ENCODE data around the gene PCK2.

DNA sequence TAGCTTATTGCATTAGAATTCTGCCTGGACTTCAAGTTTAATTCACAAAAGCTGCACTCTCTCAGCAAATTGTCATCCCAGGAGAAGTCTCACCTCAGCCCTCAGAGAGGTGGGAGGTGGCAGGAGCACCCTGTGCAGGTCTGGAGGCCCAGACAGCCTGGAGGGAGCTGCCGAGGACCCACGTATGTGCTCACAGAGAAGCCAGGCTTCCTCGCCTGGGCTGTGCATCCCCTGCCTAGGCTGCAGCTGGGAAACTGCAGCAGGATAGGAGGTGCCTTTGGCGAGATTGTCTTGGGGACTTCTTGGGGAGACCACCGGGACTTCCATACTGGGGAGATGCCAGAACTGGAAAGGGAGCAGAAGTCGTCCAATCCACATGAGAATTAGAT, 14.0 kb upstream of the PCK2 start:
- TF ChIP-seq, protein P1, sequence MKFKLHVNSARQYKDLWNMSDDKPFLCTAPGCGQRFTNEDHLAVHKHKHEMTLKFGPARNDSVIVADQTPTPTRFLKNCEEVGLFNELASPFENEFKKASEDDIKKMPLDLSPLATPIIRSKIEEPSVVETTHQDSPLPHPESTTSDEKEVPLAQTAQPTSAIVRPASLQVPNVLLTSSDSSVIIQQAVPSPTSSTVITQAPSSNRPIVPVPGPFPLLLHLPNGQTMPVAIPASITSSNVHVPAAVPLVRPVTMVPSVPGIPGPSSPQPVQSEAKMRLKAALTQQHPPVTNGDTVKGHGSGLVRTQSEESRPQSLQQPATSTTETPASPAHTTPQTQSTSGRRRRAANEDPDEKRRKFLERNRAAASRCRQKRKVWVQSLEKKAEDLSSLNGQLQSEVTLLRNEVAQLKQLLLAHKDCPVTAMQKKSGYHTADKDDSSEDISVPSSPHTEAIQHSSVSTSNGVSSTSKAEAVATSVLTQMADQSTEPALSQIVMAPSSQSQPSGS (tag by site-specific recombination; IDR thresholded peaks at IDR 0.05; ENCODE audit: low read depth), result no peak
- no peak for TF ChIP-seq ZNF645 (tag by site-specific recombination; IDR thresholded peaks at IDR 0.05)
- no peak for TF ChIP-seq ZBTB8A (tag by site-specific recombination; IDR thresholded peaks at IDR 0.05)
- no peak for TF ChIP-seq ZNF530 (tag by site-specific recombination; IDR thresholded peaks at IDR 0.05; ENCODE audit: low read depth)
- TF ChIP-seq, protein P2, sequence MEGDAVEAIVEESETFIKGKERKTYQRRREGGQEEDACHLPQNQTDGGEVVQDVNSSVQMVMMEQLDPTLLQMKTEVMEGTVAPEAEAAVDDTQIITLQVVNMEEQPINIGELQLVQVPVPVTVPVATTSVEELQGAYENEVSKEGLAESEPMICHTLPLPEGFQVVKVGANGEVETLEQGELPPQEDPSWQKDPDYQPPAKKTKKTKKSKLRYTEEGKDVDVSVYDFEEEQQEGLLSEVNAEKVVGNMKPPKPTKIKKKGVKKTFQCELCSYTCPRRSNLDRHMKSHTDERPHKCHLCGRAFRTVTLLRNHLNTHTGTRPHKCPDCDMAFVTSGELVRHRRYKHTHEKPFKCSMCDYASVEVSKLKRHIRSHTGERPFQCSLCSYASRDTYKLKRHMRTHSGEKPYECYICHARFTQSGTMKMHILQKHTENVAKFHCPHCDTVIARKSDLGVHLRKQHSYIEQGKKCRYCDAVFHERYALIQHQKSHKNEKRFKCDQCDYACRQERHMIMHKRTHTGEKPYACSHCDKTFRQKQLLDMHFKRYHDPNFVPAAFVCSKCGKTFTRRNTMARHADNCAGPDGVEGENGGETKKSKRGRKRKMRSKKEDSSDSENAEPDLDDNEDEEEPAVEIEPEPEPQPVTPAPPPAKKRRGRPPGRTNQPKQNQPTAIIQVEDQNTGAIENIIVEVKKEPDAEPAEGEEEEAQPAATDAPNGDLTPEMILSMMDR (tag by site-specific recombination; IDR thresholded peaks at IDR 0.05), result no peak
- TF ChIP-seq REST (tag by site-specific recombination; IDR thresholded peaks at IDR 0.05), result no peak

Data from HEK293 (cell line).